ENCODE data around the gene DRC7.

GRCh38 chr16:57703416-57704010 lies 8.9 kb downstream of the DRC7 start:
- TF ChIP-seq GATA3 (IDR thresholded peaks at IDR 0.05; ENCODE audit: low read depth, low read length), result no peak
- TF ChIP-seq GATA2 (IDR thresholded peaks at IDR 0.05; ENCODE audit: low read depth, low read length), result no peak

All from SH-SY5Y (cell line).